Bronchial epithelial cell (primary cell): ENCODE results near the gene KRTAP5-9. TPM values are rescaled to one million over a fixed set of nuclear protein-coding genes. Genes with fewer than 3 reads are reported as not detected.
"Not testable (repeated sequence)": the region's sequence is repeated elsewhere in the genome, so short reads cannot be mapped to it uniquely, and the experiment has no call there.

Experiments
- DNase-seq: peaks from one replicate; pipeline ENCODE4 v3.0.0-alpha.2; 2010; ENCODE audit warnings: low read depth
- FAIRE-seq: peaks from 2 replicates; lab custom pipeline; 2011; peaks lifted over from hg19 to GRCh38; lab: Jason Lieb, UNC
- H3K27me3 ChIP-seq: 2 replicates; pipeline ENCODE4 v1.5.1; 2011; ENCODE audit warnings: low read length; ENCODE audit not compliant: control insufficient read depth, insufficient read depth
- H3K36me3 ChIP-seq: 2 replicates; pipeline ENCODE4 v1.5.1; 2011; ENCODE audit warnings: low read length; ENCODE audit not compliant: control insufficient read depth, insufficient read depth
- H3K4me3 ChIP-seq: 2 replicates; pipeline ENCODE4 v1.5.1; 2011; ENCODE audit warnings: mild to moderate bottlenecking, low read depth, low read length, control low read depth
- CTCF ChIP-seq: IDR thresholded peaks from 2 replicates; pipeline ENCODE4 v1.5.1; 2011; ENCODE audit warnings: mild to moderate bottlenecking, moderate library complexity, low read length, control low read depth, inconsistent platforms; ENCODE audit not compliant: insufficient read depth, severe bottlenecking
- total RNA-seq: library from RNA; depleted of rRNA; stranded (reverse); fragments of >200 nt; gene quantifications from 2 replicates; pipeline ENCODE4 v1.2.1, GENCODE V29; 2014

KRTAP5-9 gene
- total RNA-seq, 1 donor from 2014 or later, result not detected

GRCh38 chr11:71527576-71528210, 20.5 kb upstream of the KRTAP5-9 start:
- DNase-seq (no peak), FAIRE-seq (no peak)
- H3K27me3 ChIP-seq, result no peaks in the 10 kb centered on the region
- no peak overlapping the region for H3K4me3 ChIP-seq
- TF ChIP-seq CTCF, result no peak
- H3K36me3 ChIP-seq, result no peaks in the 10 kb centered on the region

GRCh38 chr11:71530602-71531001, 17.6 kb upstream of the KRTAP5-9 start:
- TF ChIP-seq CTCF, result no peak
- DNase-seq (no peak), FAIRE-seq (no peak)
- Histone ChIP-seq H3K27me3 (no peaks in the 10 kb centered on the region), H3K36me3 (no peaks in the 10 kb centered on the region), H3K4me3 (no peak overlapping the region)

GRCh38 chr11:71532036-71532610, 16.1 kb upstream of the KRTAP5-9 start:
- Histone ChIP-seq H3K4me3 (no peak overlapping the region), H3K36me3 (no peaks in the 10 kb centered on the region), H3K27me3 (no peaks in the 10 kb centered on the region)
- FAIRE-seq (no peak), DNase-seq (no peak)
- TF ChIP-seq CTCF, result no peak

GRCh38 chr11:71534711-71535608, 13.3 kb upstream of the KRTAP5-9 start:
- not testable (repeated sequence) for FAIRE-seq

GRCh38 chr11:71535825-71536224, 12.4 kb upstream of the KRTAP5-9 start:
- H3K4me3 ChIP-seq, result no peak overlapping the region
- no peak for DNase-seq
- no peak for FAIRE-seq
- H3K27me3 ChIP-seq, result no peaks in the 10 kb centered on the region
- no peaks in the 10 kb centered on the region for H3K36me3 ChIP-seq
- TF ChIP-seq CTCF, result no peak

More at GRCh38 chr11:71534711-71535608, 13.3 kb upstream of the KRTAP5-9 start:
- not testable (repeated sequence) for H3K36me3 ChIP-seq, DNase-seq, H3K4me3 ChIP-seq, H3K27me3 ChIP-seq

- Histone ChIP-seq H3K36me3 (no peaks in the 10 kb centered on the region), H3K27me3 (no peaks in the 10 kb centered on the region), H3K4me3 (no peak overlapping the region)
- DNase-seq (no peak), FAIRE-seq (no peak)
- no peak for TF ChIP-seq CTCF
These were observed 10.7 kb upstream of the KRTAP5-9 start for GRCh38 chr11:71537537-71537936.

- H3K4me3 ChIP-seq, H3K36me3 ChIP-seq, DNase-seq, H3K27me3 ChIP-seq, FAIRE-seq: not testable (repeated sequence)
These were observed 10.1 kb upstream of the KRTAP5-9 start, which contains the start of gene KRTAP5-8 for GRCh38 chr11:71537977-71538665. KRTAP5-8 (plus strand) TSS chr11:71538025; CDS start chr11:71538056, 31 bp downstream.
